ENCODE results near the gene AP1B1. TPM values are rescaled to one million over a fixed set of nuclear protein-coding genes. Genes with fewer than 3 reads are reported as not detected.

AP1B1 gene
- total and polyA plus RNA-seq, 2 of the 13 experiments (the other 11 are each of a cell fraction or from before 2014, with no cell fraction given): 26.6 to 29.7 TPM

GRCh38 chr22:29306175-29306834, 82.1 kb downstream of the AP1B1 start, which contains the start of gene GAS2L1 (continued):
- TF ChIP-seq PATZ1 (CRISPR knock-in tag; IDR thresholded peaks at IDR 0.05): peak; percentile 71
- TF ChIP-seq ZNF317 (CRISPR knock-in tag; IDR thresholded peaks at IDR 0.05): 0 out of 2 replicates have a peak, but pooled peaks have one; percentile 46
- TF ChIP-seq HIVEP1 (CRISPR knock-in tag; IDR thresholded peaks at IDR 0.05): 0 out of 2 replicates have a peak, but pooled peaks have one; percentile 38
- TF ChIP-seq KLF16 (CRISPR knock-in tag; IDR thresholded peaks at IDR 0.05): 0 out of 4 replicates have a peak, but pooled peaks of 1 of the 2 experiments have one; percentile 11
- TF ChIP-seq ZMYM3 (CRISPR knock-in tag; IDR thresholded peaks at IDR 0.05): 0 out of 2 replicates have a peak, but pooled peaks have one; percentile 44
- 0 out of 2 replicates have a peak, but pooled peaks have one; percentile 27 for TF ChIP-seq MED1 (CRISPR knock-in tag; IDR thresholded peaks at IDR 0.05)
- no peak for TF ChIP-seq ZNF383 (CRISPR knock-in tag; IDR thresholded peaks at IDR 0.05; ENCODE audit: borderline replicate concordance)
- TF ChIP-seq ZNF235 (CRISPR knock-in tag; IDR thresholded peaks at IDR 0.05; ENCODE audit: borderline replicate concordance): peak; percentile 65; the same call in 1 of the 2 replicates
- no peak for TF ChIP-seq KLF9 (CRISPR knock-in tag; IDR thresholded peaks at IDR 0.05; ENCODE audit: low read depth)
- TF ChIP-seq MEIS1 (CRISPR knock-in tag; IDR thresholded peaks at IDR 0.05; ENCODE audit: borderline replicate concordance): no peak
- peak; percentile 55; the same call in 1 of the 2 replicates for TF ChIP-seq HBP1 (CRISPR knock-in tag; IDR thresholded peaks at IDR 0.05; ENCODE audit: low read depth)
- TF ChIP-seq SP1 (IDR thresholded peaks at IDR 0.05): no peak
- peak; percentile 56 for TF ChIP-seq SP1 (CRISPR knock-in tag; IDR thresholded peaks at IDR 0.05)
- peak; percentile 68; the same call in 1 of the 2 replicates for TF ChIP-seq KLF15 (CRISPR knock-in tag; IDR thresholded peaks at IDR 0.05; ENCODE audit: borderline replicate concordance)
- TF ChIP-seq KLF13 (CRISPR knock-in tag; IDR thresholded peaks at IDR 0.05): no peak
- TF ChIP-seq GABPB1 (CRISPR knock-in tag; IDR thresholded peaks at IDR 0.05): peak; percentile 52; the same call in 1 of the 2 replicates
- TF ChIP-seq BORCS8-MEF2B (CRISPR knock-in tag; IDR thresholded peaks at IDR 0.05): peak; percentile 31; the same call in 1 of the 2 replicates
- peak; percentile 70 for TF ChIP-seq YEATS4 (CRISPR knock-in tag; IDR thresholded peaks at IDR 0.05; ENCODE audit: borderline replicate concordance)
- no peak for TF ChIP-seq TEAD2 (CRISPR knock-in tag; IDR thresholded peaks at IDR 0.05)
- 0 out of 2 replicates have a peak, but pooled peaks have one; percentile 25 for TF ChIP-seq NFATC3 (CRISPR knock-in tag; IDR thresholded peaks at IDR 0.05)
- TF ChIP-seq ZNF441 (CRISPR knock-in tag; IDR thresholded peaks at IDR 0.05; ENCODE audit: borderline replicate concordance): no peak
- TF ChIP-seq ZNF263 (CRISPR knock-in tag; IDR thresholded peaks at IDR 0.05): 0 out of 2 replicates have a peak, but pooled peaks have one; percentile 35

Data from HepG2 (cell line).